GM21723 (cell line): ENCODE results near the gene SLTM.
"Not testable (repeated sequence)": the region's sequence is repeated elsewhere in the genome, so short reads cannot be mapped to it uniquely, and the experiment has no call there.

Source experiments
- ATAC-seq: cut with Tn5 transposase; IDR thresholded peaks from one replicate; pipeline ENCODE4 v1.9.1; 2021; ENCODE audit warnings: mild to moderate bottlenecking, moderate library complexity; ENCODE audit not compliant: unreplicated experiment

Gene SLTM

GRCh38 chr15:58933281-58934113 lies at the start of gene SLTM:
SLTM (minus strand) TSS chr15:58933679; CDS start chr15:58933565, 114 bp downstream.
- ATAC-seq: peak; percentile 87

GRCh38 chr15:58983261-58983660 lies 49.8 kb upstream of the SLTM start:
- ATAC-seq: no peak

- ATAC-seq: no peak
These were observed 48.5 kb upstream of the SLTM start for GRCh38 chr15:58981808-58982475.

- ATAC-seq: no peak
These were observed 47.0 kb upstream of the SLTM start for GRCh38 chr15:58980351-58980939.

- no peak for ATAC-seq
These were observed 44.4 kb upstream of the SLTM start for GRCh38 chr15:58977887-58978286.

- no peak for ATAC-seq
These were observed 34.0 kb upstream of the SLTM start for GRCh38 chr15:58967479-58967878.

GRCh38 chr15:58966698-58967097 lies 33.2 kb upstream of the SLTM start:
- no peak for ATAC-seq

- no peak for ATAC-seq
These were observed 29.4 kb upstream of the SLTM start for GRCh38 chr15:58962662-58963565.

GRCh38 chr15:58962136-58962535 lies 28.7 kb upstream of the SLTM start:
- no peak for ATAC-seq

- ATAC-seq: no peak
These were observed 25.3 kb upstream of the SLTM start for GRCh38 chr15:58958811-58959210.

- peak; percentile 61 for ATAC-seq
These were observed 23.9 kb upstream of the SLTM start for GRCh38 chr15:58957101-58957973.

- ATAC-seq: no peak
These were observed 19.3 kb upstream of the SLTM start for GRCh38 chr15:58952751-58953150.

- ATAC-seq: no peak
These were observed 18.0 kb upstream of the SLTM start for GRCh38 chr15:58951388-58952007.

GRCh38 chr15:58947179-58947578 lies 13.7 kb upstream of the SLTM start:
- no peak for ATAC-seq

GRCh38 chr15:58934974-58935373 lies 1.5 kb upstream of the SLTM start:
- not testable (repeated sequence) for ATAC-seq

- no peak for ATAC-seq
These were observed 1.0 kb upstream of the SLTM start for GRCh38 chr15:58934521-58934920.

- no peak for ATAC-seq
These were observed 602 bp upstream of the SLTM start for GRCh38 chr15:58934114-58934447.

GRCh38 chr15:58932710-58933280 lies 684 bp downstream of the SLTM start:
- peak; percentile 49 for ATAC-seq

- ATAC-seq: no peak
These were observed 1.4 kb downstream of the SLTM start for GRCh38 chr15:58931987-58932588.
